ENCODE results near the gene WNT16. TPM values are rescaled to one million over a fixed set of nuclear protein-coding genes. Genes with fewer than 3 reads are reported as not detected.

Gene WNT16
- total and polyA plus RNA-seq, 2 experiments from 2014 or later, result 0.45 to 0.73 TPM

DNA sequence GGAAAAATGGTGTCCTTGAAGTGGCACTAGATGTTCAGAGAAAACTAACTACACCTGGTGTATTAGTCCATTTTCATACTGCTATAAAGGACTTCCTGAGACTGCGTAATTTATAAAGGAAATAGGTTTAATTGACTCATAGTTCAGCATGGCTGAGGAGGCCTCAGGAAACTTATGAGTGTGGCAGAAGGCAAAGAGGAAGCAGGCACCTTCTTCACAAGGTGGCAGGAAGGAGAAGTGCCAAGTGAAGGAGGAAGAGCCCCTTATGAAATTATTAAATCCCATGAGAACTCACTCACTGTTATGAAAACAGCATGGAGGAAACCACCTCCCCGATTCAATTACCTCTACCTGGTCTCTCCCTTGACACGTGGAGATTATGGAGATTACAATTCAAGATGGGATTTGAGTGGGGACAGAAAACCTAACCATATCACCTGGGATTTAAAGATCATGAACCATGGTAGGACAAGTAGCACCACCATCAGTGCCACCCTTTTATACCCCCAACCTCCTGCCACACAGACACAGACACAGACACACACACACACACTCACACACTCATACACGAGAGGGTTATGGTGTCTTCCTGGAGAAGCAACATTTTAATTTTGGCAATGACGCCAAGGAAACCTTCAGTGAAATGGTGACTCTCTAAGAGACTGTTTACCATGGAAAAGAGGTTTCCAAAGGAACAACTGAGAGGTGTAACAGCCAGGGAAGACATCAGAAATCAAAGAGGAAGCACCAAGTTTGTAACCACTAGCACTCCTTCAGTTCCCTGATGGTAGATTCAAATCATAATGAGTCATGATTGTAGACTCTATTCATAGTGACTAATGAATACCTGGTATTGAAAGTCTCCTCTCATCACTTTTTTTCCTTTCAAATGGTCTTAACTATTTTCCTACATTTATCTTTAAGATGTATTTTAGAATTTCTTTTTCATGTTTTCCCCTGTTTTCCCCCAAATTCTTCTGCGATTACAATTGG, 41.8 kb upstream of the WNT16 start:
- no peaks in the 10 kb centered on the region for H3F3A ChIP-seq (replicated peaks; ENCODE audit: low read depth)
- Mint-ChIP-seq H3K4me3 (no peak overlapping the region), H3K36me3 (ENCODE audit: low read depth) (peaks cover 22% of the 10 kb centered on the region), H3K9me3 (peaks cover 27% of the 10 kb centered on the region), H3K27me3 (ENCODE audit: insufficient read depth, low read depth, poor library complexity) (no peaks in the 10 kb centered on the region), H3K4me1 (no peaks in the 10 kb centered on the region), H3K27ac (no peak overlapping the region)
- no peak overlapping the region for H3K4me3 ChIP-seq
- H4K20me1 ChIP-seq (replicated peaks; ENCODE audit: insufficient read depth), result no peaks in the 10 kb centered on the region
- TF ChIP-seq POLR2AphosphoS5 (IDR thresholded peaks at IDR 0.05; ENCODE audit: low read depth) (no peak), JUNB (IDR thresholded peaks at IDR 0.05; ENCODE audit: unreplicated experiment) (no peak), ZNF114 (CRISPR knock-in tag; IDR thresholded peaks at IDR 0.05) (no peak), ZNF331 (CRISPR knock-in tag; IDR thresholded peaks at IDR 0.05; ENCODE audit: low read depth) (no peak), EZH2phosphoT487 (IDR thresholded peaks at IDR 0.05; ENCODE audit: unreplicated experiment) (no peak), STAT1 (IDR thresholded peaks at IDR 0.05; ENCODE audit: unreplicated experiment) (no peak), CREB1 (CRISPR knock-in tag; IDR thresholded peaks at IDR 0.05; ENCODE audit: low read depth) (no peak), EZH2 (IDR thresholded peaks at IDR 0.05; ENCODE audit: low read depth, unreplicated experiment) (no peak)
- TF ChIP-seq, protein P1, sequence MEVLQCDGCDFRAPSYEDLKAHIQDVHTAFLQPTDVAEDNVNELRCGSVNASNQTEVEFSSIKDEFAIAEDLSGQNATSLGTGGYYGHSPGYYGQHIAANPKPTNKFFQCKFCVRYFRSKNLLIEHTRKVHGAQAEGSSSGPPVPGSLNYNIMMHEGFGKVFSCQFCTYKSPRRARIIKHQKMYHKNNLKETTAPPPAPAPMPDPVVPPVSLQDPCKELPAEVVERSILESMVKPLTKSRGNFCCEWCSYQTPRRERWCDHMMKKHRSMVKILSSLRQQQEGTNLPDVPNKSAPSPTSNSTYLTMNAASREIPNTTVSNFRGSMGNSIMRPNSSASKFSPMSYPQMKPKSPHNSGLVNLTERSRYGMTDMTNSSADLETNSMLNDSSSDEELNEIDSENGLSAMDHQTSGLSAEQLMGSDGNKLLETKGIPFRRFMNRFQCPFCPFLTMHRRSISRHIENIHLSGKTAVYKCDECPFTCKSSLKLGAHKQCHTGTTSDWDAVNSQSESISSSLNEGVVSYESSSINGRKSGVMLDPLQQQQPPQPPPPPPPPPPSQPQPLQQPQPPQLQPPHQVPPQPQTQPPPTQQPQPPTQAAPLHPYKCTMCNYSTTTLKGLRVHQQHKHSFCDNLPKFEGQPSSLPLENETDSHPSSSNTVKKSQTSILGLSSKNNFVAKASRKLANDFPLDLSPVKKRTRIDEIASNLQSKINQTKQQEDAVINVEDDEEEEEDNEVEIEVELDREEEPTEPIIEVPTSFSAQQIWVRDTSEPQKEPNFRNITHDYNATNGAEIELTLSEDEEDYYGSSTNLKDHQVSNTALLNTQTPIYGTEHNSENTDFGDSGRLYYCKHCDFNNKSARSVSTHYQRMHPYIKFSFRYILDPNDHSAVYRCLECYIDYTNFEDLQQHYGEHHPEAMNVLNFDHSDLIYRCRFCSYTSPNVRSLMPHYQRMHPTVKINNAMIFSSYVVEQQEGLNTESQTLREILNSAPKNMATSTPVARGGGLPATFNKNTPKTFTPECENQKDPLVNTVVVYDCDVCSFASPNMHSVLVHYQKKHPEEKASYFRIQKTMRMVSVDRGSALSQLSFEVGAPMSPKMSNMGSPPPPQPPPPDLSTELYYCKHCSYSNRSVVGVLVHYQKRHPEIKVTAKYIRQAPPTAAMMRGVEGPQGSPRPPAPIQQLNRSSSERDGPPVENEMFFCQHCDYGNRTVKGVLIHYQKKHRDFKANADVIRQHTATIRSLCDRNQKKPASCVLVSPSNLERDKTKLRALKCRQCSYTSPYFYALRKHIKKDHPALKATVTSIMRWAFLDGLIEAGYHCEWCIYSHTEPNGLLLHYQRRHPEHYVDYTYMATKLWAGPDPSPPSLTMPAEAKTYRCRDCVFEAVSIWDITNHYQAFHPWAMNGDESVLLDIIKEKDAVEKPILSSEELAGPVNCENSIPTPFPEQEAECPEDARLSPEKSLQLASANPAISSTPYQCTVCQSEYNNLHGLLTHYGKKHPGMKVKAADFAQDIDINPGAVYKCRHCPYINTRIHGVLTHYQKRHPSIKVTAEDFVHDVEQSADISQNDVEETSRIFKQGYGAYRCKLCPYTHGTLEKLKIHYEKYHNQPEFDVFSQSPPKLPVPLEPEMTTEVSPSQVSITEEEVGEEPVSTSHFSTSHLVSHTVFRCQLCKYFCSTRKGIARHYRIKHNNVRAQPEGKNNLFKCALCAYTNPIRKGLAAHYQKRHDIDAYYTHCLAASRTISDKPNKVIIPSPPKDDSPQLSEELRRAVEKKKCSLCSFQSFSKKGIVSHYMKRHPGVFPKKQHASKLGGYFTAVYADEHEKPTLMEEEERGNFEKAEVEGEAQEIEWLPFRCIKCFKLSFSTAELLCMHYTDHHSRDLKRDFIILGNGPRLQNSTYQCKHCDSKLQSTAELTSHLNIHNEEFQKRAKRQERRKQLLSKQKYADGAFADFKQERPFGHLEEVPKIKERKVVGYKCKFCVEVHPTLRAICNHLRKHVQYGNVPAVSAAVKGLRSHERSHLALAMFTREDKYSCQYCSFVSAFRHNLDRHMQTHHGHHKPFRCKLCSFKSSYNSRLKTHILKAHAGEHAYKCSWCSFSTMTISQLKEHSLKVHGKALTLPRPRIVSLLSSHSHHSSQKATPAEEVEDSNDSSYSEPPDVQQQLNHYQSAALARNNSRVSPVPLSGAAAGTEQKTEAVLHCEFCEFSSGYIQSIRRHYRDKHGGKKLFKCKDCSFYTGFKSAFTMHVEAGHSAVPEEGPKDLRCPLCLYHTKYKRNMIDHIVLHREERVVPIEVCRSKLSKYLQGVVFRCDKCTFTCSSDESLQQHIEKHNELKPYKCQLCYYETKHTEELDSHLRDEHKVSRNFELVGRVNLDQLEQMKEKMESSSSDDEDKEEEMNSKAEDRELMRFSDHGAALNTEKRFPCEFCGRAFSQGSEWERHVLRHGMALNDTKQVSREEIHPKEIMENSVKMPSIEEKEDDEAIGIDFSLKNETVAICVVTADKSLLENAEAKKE (CRISPR knock-in tag; IDR thresholded peaks at IDR 0.05), result no peak
- TF ChIP-seq, protein P2, sequence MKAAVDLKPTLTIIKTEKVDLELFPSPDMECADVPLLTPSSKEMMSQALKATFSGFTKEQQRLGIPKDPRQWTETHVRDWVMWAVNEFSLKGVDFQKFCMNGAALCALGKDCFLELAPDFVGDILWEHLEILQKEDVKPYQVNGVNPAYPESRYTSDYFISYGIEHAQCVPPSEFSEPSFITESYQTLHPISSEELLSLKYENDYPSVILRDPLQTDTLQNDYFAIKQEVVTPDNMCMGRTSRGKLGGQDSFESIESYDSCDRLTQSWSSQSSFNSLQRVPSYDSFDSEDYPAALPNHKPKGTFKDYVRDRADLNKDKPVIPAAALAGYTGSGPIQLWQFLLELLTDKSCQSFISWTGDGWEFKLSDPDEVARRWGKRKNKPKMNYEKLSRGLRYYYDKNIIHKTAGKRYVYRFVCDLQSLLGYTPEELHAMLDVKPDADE (IDR thresholded peaks at IDR 0.05), result no peak
- TF ChIP-seq, protein P3, sequence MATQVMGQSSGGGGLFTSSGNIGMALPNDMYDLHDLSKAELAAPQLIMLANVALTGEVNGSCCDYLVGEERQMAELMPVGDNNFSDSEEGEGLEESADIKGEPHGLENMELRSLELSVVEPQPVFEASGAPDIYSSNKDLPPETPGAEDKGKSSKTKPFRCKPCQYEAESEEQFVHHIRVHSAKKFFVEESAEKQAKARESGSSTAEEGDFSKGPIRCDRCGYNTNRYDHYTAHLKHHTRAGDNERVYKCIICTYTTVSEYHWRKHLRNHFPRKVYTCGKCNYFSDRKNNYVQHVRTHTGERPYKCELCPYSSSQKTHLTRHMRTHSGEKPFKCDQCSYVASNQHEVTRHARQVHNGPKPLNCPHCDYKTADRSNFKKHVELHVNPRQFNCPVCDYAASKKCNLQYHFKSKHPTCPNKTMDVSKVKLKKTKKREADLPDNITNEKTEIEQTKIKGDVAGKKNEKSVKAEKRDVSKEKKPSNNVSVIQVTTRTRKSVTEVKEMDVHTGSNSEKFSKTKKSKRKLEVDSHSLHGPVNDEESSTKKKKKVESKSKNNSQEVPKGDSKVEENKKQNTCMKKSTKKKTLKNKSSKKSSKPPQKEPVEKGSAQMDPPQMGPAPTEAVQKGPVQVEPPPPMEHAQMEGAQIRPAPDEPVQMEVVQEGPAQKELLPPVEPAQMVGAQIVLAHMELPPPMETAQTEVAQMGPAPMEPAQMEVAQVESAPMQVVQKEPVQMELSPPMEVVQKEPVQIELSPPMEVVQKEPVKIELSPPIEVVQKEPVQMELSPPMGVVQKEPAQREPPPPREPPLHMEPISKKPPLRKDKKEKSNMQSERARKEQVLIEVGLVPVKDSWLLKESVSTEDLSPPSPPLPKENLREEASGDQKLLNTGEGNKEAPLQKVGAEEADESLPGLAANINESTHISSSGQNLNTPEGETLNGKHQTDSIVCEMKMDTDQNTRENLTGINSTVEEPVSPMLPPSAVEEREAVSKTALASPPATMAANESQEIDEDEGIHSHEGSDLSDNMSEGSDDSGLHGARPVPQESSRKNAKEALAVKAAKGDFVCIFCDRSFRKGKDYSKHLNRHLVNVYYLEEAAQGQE (IDR thresholded peaks at IDR 0.05; ENCODE audit: unreplicated experiment), result no peak
- TF ChIP-seq, protein P4, sequence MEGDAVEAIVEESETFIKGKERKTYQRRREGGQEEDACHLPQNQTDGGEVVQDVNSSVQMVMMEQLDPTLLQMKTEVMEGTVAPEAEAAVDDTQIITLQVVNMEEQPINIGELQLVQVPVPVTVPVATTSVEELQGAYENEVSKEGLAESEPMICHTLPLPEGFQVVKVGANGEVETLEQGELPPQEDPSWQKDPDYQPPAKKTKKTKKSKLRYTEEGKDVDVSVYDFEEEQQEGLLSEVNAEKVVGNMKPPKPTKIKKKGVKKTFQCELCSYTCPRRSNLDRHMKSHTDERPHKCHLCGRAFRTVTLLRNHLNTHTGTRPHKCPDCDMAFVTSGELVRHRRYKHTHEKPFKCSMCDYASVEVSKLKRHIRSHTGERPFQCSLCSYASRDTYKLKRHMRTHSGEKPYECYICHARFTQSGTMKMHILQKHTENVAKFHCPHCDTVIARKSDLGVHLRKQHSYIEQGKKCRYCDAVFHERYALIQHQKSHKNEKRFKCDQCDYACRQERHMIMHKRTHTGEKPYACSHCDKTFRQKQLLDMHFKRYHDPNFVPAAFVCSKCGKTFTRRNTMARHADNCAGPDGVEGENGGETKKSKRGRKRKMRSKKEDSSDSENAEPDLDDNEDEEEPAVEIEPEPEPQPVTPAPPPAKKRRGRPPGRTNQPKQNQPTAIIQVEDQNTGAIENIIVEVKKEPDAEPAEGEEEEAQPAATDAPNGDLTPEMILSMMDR (conservative IDR thresholded peaks at IDR 0.05; ENCODE audit: low read depth in 2 of 2), result no peak
- peaks cover 9% of the 10 kb centered on the region for H3K9me2 ChIP-seq (ENCODE audit: insufficient read depth)
- no peak overlapping the region for H3K4me2 ChIP-seq
- no peak overlapping the region for H3K27ac ChIP-seq (ENCODE audit: low read depth)
- no peaks in the 10 kb centered on the region for H3K79me2 ChIP-seq (replicated peaks; ENCODE audit: insufficient read depth)
- H2AFZ ChIP-seq, result no peak overlapping the region
- H3K36me3 ChIP-seq (ENCODE audit: insufficient read depth), result peaks cover 5% of the 10 kb centered on the region; the same call in 1 of the 2 replicates
- ATAC-seq, result no peak
- H3K27me3 ChIP-seq (ENCODE audit: insufficient read depth), result no peaks in the 10 kb centered on the region
- no peaks in the 10 kb centered on the region for H3K4me1 ChIP-seq (ENCODE audit: insufficient read depth)
- DNase-seq (ENCODE audit: low spot score), result no peak
